B cell (primary cell): ENCODE results near the gene MBP.

ENCODE experiments used
- CTCF ChIP-seq: fragments of 200-600 bp; IDR thresholded peaks from one replicate; pipeline ENCODE4 v1.8.0; 2022; ENCODE audit warnings: antibody characterized with exemption, mild to moderate bottlenecking
- EZH2 ChIP-seq: IDR thresholded peaks from 2 replicates; pipeline ENCODE4 v1.6.1; 2012; ENCODE audit warnings: borderline replicate concordance, low read depth, mild to moderate bottlenecking, moderate library complexity, low read length; ENCODE audit not compliant: insufficient read depth, poor library complexity, severe bottlenecking

DNA sequence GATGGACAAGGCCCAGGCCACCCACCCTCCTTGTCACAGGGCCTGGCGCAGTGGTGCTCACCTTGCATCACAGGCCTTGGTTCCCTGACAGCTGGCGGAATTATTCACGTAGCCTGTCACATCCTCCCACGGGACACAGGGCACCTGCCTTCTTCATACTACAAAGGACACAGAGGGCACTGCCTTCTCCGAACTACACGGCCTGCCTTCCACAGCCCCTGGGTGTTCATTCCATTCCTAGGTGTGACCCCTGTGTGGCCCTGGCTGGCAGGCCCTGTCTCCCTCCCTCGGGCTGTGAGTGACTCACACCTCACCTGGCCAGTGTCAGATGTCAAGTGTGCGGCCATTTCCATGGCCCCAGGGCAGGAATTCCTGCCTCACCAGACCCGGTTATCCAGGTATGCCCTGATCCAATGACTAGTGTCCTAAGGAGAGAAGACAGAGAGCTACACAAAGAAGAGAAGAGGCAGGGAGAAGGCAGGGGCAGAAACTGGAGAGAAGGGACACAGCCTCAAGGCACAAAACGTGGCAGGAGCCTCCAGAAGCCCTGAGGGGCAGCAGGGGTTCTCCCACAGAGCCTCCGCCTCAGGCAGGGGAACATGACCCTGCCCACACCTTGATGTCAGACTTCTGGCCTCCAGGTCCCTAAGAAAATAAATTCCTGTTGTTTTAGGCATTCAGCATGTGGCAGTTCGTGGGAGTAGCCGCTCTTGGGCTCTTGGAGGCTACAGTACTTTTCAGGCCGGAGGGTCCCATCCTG is 43.4 kb downstream of the MBP start:
- TF ChIP-seq CTCF = no peak
- no peak for TF ChIP-seq EZH2
